Keratinocyte (primary cell): ENCODE results near the gene ANKS1A.

Source experiments
- EZH2 ChIP-seq: IDR thresholded peaks from one replicate; pipeline ENCODE4 v1.6.1; 2012; ENCODE audit warnings: inconsistent platforms, mild to moderate bottlenecking, low read length, moderate library complexity
- TF ChIP-seq, protein P1 (sequence below), 3 experiments: IDR thresholded peaks in 1 of 3; conservative IDR thresholded peaks in 1 of 3; optimal IDR thresholded peaks in 1 of 3; 2 replicates in 2 of 3; 3 replicates in 1 of 3; pipeline versions ENCODE3 to v1.5.1; 2011; ENCODE audit warnings: low read length in 3 of 3, mild to moderate bottlenecking in 3 of 3, moderate library complexity in 2 of 3, control low read depth in 1 of 3, inconsistent platforms in 1 of 3; ENCODE audit not compliant: insufficient read depth in 2 of 3; ENCODE audit errors: extremely low read depth in 1 of 3

DNA sequence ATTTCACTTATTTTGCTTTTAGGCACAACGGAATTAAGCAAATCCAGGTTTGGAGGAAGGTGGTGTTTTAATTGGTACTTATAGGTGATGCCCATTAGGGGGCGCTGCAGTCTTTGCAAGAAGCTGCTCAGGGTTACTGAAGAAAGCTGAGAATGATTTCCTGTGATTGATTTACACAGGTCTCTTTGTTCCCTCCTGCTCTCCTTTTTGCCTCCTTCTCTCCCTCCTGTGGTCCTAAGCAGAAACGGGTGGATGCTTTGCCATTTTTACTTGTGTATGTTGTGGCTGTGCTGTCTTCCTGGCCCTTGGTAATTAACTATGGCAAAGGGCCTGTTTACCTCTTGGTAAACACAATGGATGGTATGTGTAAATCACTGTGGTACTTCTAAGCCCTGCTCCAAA lies 97.8 kb downstream of the ANKS1A start:
- TF ChIP-seq, protein P1, sequence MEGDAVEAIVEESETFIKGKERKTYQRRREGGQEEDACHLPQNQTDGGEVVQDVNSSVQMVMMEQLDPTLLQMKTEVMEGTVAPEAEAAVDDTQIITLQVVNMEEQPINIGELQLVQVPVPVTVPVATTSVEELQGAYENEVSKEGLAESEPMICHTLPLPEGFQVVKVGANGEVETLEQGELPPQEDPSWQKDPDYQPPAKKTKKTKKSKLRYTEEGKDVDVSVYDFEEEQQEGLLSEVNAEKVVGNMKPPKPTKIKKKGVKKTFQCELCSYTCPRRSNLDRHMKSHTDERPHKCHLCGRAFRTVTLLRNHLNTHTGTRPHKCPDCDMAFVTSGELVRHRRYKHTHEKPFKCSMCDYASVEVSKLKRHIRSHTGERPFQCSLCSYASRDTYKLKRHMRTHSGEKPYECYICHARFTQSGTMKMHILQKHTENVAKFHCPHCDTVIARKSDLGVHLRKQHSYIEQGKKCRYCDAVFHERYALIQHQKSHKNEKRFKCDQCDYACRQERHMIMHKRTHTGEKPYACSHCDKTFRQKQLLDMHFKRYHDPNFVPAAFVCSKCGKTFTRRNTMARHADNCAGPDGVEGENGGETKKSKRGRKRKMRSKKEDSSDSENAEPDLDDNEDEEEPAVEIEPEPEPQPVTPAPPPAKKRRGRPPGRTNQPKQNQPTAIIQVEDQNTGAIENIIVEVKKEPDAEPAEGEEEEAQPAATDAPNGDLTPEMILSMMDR (optimal IDR thresholded peaks at IDR 0.05 in 1 of 3, IDR thresholded peaks at IDR 0.05 in 1 of 3, conservative IDR thresholded peaks at IDR 0.05 in 1 of 3; ENCODE audit: extremely low read depth in 1 of 3, insufficient read depth in 2 of 3, low read length in 3 of 3): peak; percentile 65 to 75 (median 69)
- TF ChIP-seq EZH2: no peak
